K562 (cell line): Measurements from ENCODE around the gene ICA1. TPM values are rescaled to one million over a fixed set of nuclear protein-coding genes. Genes with fewer than 3 reads are reported as not detected.
A peak's percentile ranks its signal among the peaks of the same experiment; 100 is the strongest.

Experiments
- C11orf30 ChIP-seq: fragments of 450-650 bp; IDR thresholded peaks from 2 replicates; pipeline ENCODE4 v1.6.1; 2016; ENCODE audit warnings: low read depth, mild to moderate bottlenecking
- CCAR2 ChIP-seq: fragments of 200-400 bp; formaldehyde crosslinking; IDR thresholded peaks from 2 replicates; pipeline ENCODE4 v1.6.1; 2017; ENCODE audit warnings: mild to moderate bottlenecking, low read depth, low read length
- CEBPG ChIP-seq, 3 experiments: fragments of 200-800 bp in 1 of 3; sonication (Bioruptor generic) in 1 of 3; sonication (generic) in 1 of 3; formaldehyde crosslinking in 1 of 3; IDR thresholded peaks in 2 of 3; conservative IDR thresholded peaks in 1 of 3; 2 replicates each; pipeline versions ENCODE4 v1.6.1 to v1.8.0; 2016 to 2022; ENCODE audit warnings: missing compliant biosample characterization in 2 of 3, missing genetic modification characterization in 2 of 3, mild to moderate bottlenecking in 1 of 3, missing genetic modification reagents in 1 of 3
- CGGBP1 ChIP-seq: fragments of 250-450 bp; sonication (Bioruptor Pico); IDR thresholded peaks from 2 replicates; pipeline ENCODE4 v1.9.0; 2021; ENCODE audit warnings: mild to moderate bottlenecking
- CSDE1 ChIP-seq, 2 experiments: fragments of 450-650 bp; IDR thresholded peaks; 2 replicates each; pipeline ENCODE4 v1.6.1; 2016; ENCODE audit warnings: mild to moderate bottlenecking in 1 of 2
- DLX4 ChIP-seq: fragments of 250-450 bp; sonication (Bioruptor Pico); IDR thresholded peaks from 2 replicates; pipeline ENCODE4 v1.6.1; 2021; ENCODE audit warnings: mild to moderate bottlenecking
- DNMT1 ChIP-seq: fragments of 450-650 bp; IDR thresholded peaks from 2 replicates; pipeline ENCODE4 v1.6.1; 2016; ENCODE audit warnings: antibody characterized with exemption, mild to moderate bottlenecking
- DPF2 ChIP-seq: fragments of 450-650 bp; IDR thresholded peaks from 2 replicates; pipeline ENCODE4 v1.6.1; 2016
- EGR1 ChIP-seq: fragments of 450-650 bp; conservative IDR thresholded peaks from 2 replicates; pipeline ENCODE4 v1.6.1; 2017; ENCODE audit warnings: mild to moderate bottlenecking
- EWSR1 ChIP-seq: fragments of 450-650 bp; IDR thresholded peaks from 2 replicates; pipeline ENCODE4 v1.6.1; 2018; ENCODE audit warnings: borderline replicate concordance, mild to moderate bottlenecking, low read depth, moderate library complexity; ENCODE audit not compliant: partially characterized antibody
- FOXK2 ChIP-seq, 2 experiments: fragments of 450-650 bp; IDR thresholded peaks in 1 of 2; conservative IDR thresholded peaks in 1 of 2; 2 replicates each; pipeline ENCODE4 v1.6.1; 2016; ENCODE audit warnings: low read depth in 2 of 2, mild to moderate bottlenecking in 1 of 2
- GABPA ChIP-seq: fragments of 200-800 bp; sonication (Bioruptor generic); conservative IDR thresholded peaks from 2 replicates; pipeline ENCODE4 v1.6.1; 2016; ENCODE audit warnings: low read depth, missing genetic modification characterization, missing compliant biosample characterization
- GATAD2A ChIP-seq: fragments of 450-650 bp; IDR thresholded peaks from 2 replicates; pipeline ENCODE4 v1.6.1; 2017
- GTF2B ChIP-seq: IDR thresholded peaks from 2 replicates; pipeline ENCODE4 v1.6.1; 2011; ENCODE audit not compliant: insufficient read length; ENCODE audit errors: extremely low read depth
- GTF2E2 ChIP-seq: fragments of 200-800 bp; sonication (Bioruptor generic); IDR thresholded peaks from 2 replicates; pipeline ENCODE4 v1.6.1; 2016; ENCODE audit warnings: missing genetic modification characterization, missing compliant biosample characterization
- HDAC2 ChIP-seq: fragments of 450-650 bp; IDR thresholded peaks from 2 replicates; pipeline ENCODE4 v1.6.1; 2016; ENCODE audit warnings: mild to moderate bottlenecking
- MEIS2 ChIP-seq: fragments of 450-650 bp; IDR thresholded peaks from 2 replicates; pipeline ENCODE4 v1.6.1; 2014; ENCODE audit warnings: mild to moderate bottlenecking; ENCODE audit not compliant: partially characterized antibody
- NFXL1 ChIP-seq: fragments of 450-650 bp; formaldehyde crosslinking; IDR thresholded peaks from 2 replicates; pipeline ENCODE4 v1.4.0; 2021; ENCODE audit warnings: mild to moderate bottlenecking
- NRF1 ChIP-seq, 2 experiments: fragments of 450-650 bp; IDR thresholded peaks in 1 of 2; conservative IDR thresholded peaks in 1 of 2; 2 replicates each; pipeline ENCODE4 v1.6.1; 2014; ENCODE audit warnings: mild to moderate bottlenecking in 2 of 2
- POLR2A ChIP-seq: fragments of 450-650 bp; conservative IDR thresholded peaks from 2 replicates; pipeline ENCODE4 v1.6.1; 2016
- RAD21 ChIP-seq, 2 experiments: fragments of 250-450 bp in 1 of 2; fragments of 450-650 bp in 1 of 2; sonication (Bioruptor Pico) in 1 of 2; formaldehyde crosslinking in 1 of 2; IDR thresholded peaks in 1 of 2; conservative IDR thresholded peaks in 1 of 2; 2 replicates each; pipeline versions ENCODE4 v1.4.0 to v1.8.0; 2020 to 2022; ENCODE audit warnings: mild to moderate bottlenecking in 2 of 2, moderate library complexity in 1 of 2
- SP1 ChIP-seq: sonication (generic); formaldehyde crosslinking; IDR thresholded peaks from 2 replicates; pipeline ENCODE4 v1.8.1; 2022; ENCODE audit warnings: mild to moderate bottlenecking, missing genetic modification reagents
- ZBTB26 ChIP-seq: fragments of 450-650 bp; formaldehyde crosslinking; IDR thresholded peaks from 2 replicates; pipeline ENCODE4 v1.4.0; 2022; ENCODE audit warnings: missing genetic modification characterization
- ZNF124 ChIP-seq: sonication (generic); formaldehyde crosslinking; IDR thresholded peaks from 2 replicates; pipeline ENCODE4 v1.8.1; 2022; ENCODE audit warnings: missing genetic modification reagents
- ZNF253 ChIP-seq: fragments of 250-450 bp; sonication (Bioruptor Pico); conservative IDR thresholded peaks from 2 replicates; pipeline ENCODE4 v1.6.1; 2021; ENCODE audit warnings: mild to moderate bottlenecking
- ZNF311 ChIP-seq: fragments of 250-450 bp; sonication (Bioruptor Pico); IDR thresholded peaks from 2 replicates; pipeline ENCODE4 v1.4.0; 2020; ENCODE audit warnings: mild to moderate bottlenecking, moderate library complexity
- polyA plus RNA-seq, 8 experiments: library from polyadenylated mRNA; depleted of rRNA in 4 of 8; stranded (reverse) in 5 of 8; unstranded in 3 of 8; fragments of >200 nt; fragmentation: Nextera tagmentation in 2 of 8; fragmentation: Illumina TruSeq in 1 of 8; extraction: Ambion mirVana in 2 of 8; extraction: Trizol in 1 of 8; gene quantifications; 2 replicates each; pipeline versions ENCODE4 v1.2.1 to v1.2.3, GENCODE V29; 2011 to 2014; ENCODE audit warnings: inconsistent platforms in 1 of 8, missing spikeins in 1 of 8
- total RNA-seq, 7 experiments: library from RNA; depleted of rRNA in 6 of 7; stranded (reverse); fragments of >200 nt in 6 of 7; fragmentation: Illumina TruSeq in 2 of 7; extraction: Trizol in 2 of 7; gene quantifications; 2 replicates each; pipeline versions ENCODE4 v1.2.1 to v1.2.3, GENCODE V29; 2011 to 2021; ENCODE audit warnings: low replicate concordance in 1 of 7
- TF ChIP-seq, protein P1 (sequence below): fragments of 450-650 bp; IDR thresholded peaks from 2 replicates; pipeline ENCODE4 v1.6.1; 2016

ICA1 gene
- total and polyA plus RNA-seq, 9 of the 15 experiments (the other 6 are each of a cell fraction or from before 2014, with no cell fraction given): 7.1 to 22.3 (median 16.4) TPM

DNA sequence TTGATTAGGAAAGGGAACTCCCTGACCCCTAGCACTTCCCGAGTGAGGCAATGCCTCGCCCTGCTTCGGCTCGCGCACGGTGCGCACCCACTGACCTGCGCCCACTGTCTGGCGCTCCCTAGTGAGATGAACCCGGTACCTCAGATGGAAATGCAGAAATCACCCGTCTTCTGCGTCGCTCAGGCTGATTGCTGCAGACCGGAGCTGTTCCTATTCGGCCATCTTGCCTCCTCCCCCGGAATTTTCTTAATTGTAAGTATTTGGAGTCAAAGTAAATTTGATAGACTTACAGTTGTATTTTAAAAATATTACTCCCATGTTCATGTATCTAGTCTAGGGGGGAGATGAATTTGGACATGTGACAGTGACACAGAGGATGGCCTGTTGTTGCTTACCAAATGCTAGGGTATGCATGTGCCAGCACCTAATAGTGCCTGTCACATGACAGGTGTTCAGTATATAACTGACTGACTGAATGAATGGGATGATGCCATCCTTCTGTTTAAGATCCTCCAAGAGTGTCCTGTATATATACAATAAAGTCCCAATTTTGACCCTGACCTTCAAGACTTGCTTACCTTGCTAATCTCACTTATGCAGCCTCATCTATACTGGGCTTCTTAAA lies 42.0 kb upstream of the ICA1 start (continued):
- TF ChIP-seq EGR1 (0 out of 2 replicates have a peak, but pooled peaks have one; percentile 33), NFXL1 (CRISPR knock-in tag) (no peak), C11orf30 (peak; percentile 70), CSDE1 (IDR thresholded peaks at IDR 0.05) (no peak), CGGBP1 (CRISPR knock-in tag) (no peak), EWSR1 (no peak), DPF2 (peak; percentile 14; the same call in 1 of the 2 replicates), GTF2B (no peak), CEBPG (CRISPR knock-in tag; IDR thresholded peaks at IDR 0.05) (0 out of 2 replicates have a peak, but pooled peaks have one; percentile 14), CEBPG (tag; conservative IDR thresholded peaks at IDR 0.05 in 1 of 2, IDR thresholded peaks at IDR 0.05 in 1 of 2) (peak; percentile 19 to 47; a peak in 2 of 4 replicates), ZBTB26 (CRISPR knock-in tag) (no peak), MEIS2 (peak; percentile 14), DNMT1 (no peak), CCAR2 (no peak), POLR2A (peak; percentile 64; the same call in 1 of the 2 replicates), SP1 (CRISPR knock-in tag) (0 out of 2 replicates have a peak, but pooled peaks have one; percentile 34), ZNF124 (CRISPR knock-in tag) (no peak), GATAD2A (no peak), ZNF253 (CRISPR knock-in tag) (no peak), GTF2E2 (tag) (0 out of 2 replicates have a peak, but pooled peaks have one; percentile 34), ZNF311 (no peak), GABPA (tag) (no peak), HDAC2 (0 out of 2 replicates have a peak, but pooled peaks have one; percentile 43), RAD21 (CRISPR knock-in tag; conservative IDR thresholded peaks at IDR 0.05 in 1 of 2, IDR thresholded peaks at IDR 0.05 in 1 of 2) (no peak), NRF1 (conservative IDR thresholded peaks at IDR 0.05 in 1 of 2, IDR thresholded peaks at IDR 0.05 in 1 of 2) (peak; percentile 83 to 86), FOXK2 (conservative IDR thresholded peaks at IDR 0.05 in 1 of 2, IDR thresholded peaks at IDR 0.05 in 1 of 2; ENCODE audit: low read depth in 2 of 2) (peak; percentile 60 to 63; a peak in 3 of 4 replicates), DLX4 (CRISPR knock-in tag) (no peak)
- TF ChIP-seq, protein P1, sequence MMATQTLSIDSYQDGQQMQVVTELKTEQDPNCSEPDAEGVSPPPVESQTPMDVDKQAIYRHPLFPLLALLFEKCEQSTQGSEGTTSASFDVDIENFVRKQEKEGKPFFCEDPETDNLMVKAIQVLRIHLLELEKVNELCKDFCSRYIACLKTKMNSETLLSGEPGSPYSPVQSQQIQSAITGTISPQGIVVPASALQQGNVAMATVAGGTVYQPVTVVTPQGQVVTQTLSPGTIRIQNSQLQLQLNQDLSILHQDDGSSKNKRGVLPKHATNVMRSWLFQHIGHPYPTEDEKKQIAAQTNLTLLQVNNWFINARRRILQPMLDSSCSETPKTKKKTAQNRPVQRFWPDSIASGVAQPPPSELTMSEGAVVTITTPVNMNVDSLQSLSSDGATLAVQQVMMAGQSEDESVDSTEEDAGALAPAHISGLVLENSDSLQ: peak; percentile 53
